PFSK-1 (cell line): ENCODE data around the gene MBD3L5.

Source experiments
- FOXP2 ChIP-seq: optimal IDR thresholded peaks from 2 replicates; pipeline ENCODE3; 2011; ENCODE audit warnings: borderline replicate concordance, control low read depth, inconsistent platforms; ENCODE audit not compliant: insufficient read depth; ENCODE audit errors: extremely low read length, extremely low read depth
- POLR2AphosphoS5 ChIP-seq: IDR thresholded peaks from 2 replicates; pipeline ENCODE4 v1.6.1; 2012; ENCODE audit warnings: low read depth, mild to moderate bottlenecking, control low read depth, low read length, moderate library complexity
- REST ChIP-seq, 2 experiments: IDR thresholded peaks; 2 replicates each; pipeline versions ENCODE4 v1.6.1 to v1.8.0; 2011 to 2012; ENCODE audit warnings: low read depth in 2 of 2, low read length in 2 of 2, control low read depth in 1 of 2, inconsistent platforms in 1 of 2, mild to moderate bottlenecking in 1 of 2, moderate library complexity in 1 of 2; ENCODE audit not compliant: insufficient read depth in 1 of 2
- SIN3A ChIP-seq: IDR thresholded peaks from 2 replicates; pipeline ENCODE4 v1.6.1; 2012; ENCODE audit warnings: mild to moderate bottlenecking, low read length, moderate library complexity, borderline replicate concordance; ENCODE audit not compliant: insufficient read depth
- TAF1 ChIP-seq: IDR thresholded peaks from 2 replicates; pipeline ENCODE4 v1.6.1; 2012; ENCODE audit warnings: low read length, control low read depth, borderline replicate concordance; ENCODE audit not compliant: insufficient read depth

MBD3L5 gene

GRCh38 chr19:6996810-6997209, 33.6 kb upstream of the MBD3L5 start:
- TF ChIP-seq FOXP2 = no peak
- no peak for TF ChIP-seq REST (IDR thresholded peaks at IDR 0.05; ENCODE audit: insufficient read depth in 1 of 2, low read depth in 2 of 2, low read length in 2 of 2)

- TF ChIP-seq SIN3A (no peak), TAF1 (no peak), POLR2AphosphoS5 (no peak), FOXP2 (no peak), REST (IDR thresholded peaks at IDR 0.05; ENCODE audit: insufficient read depth in 1 of 2, low read depth in 2 of 2, low read length in 2 of 2) (no peak)
Observed at GRCh38 chr19:6997679-6998445, 32.5 kb upstream of the MBD3L5 start.

GRCh38 chr19:6999933-7000332, 30.4 kb upstream of the MBD3L5 start:
- TF ChIP-seq REST (IDR thresholded peaks at IDR 0.05; ENCODE audit: insufficient read depth in 1 of 2, low read depth in 2 of 2, low read length in 2 of 2) (no peak), POLR2AphosphoS5 (no peak)

GRCh38 chr19:7000333-7000732, 30.0 kb upstream of the MBD3L5 start:
- TF ChIP-seq TAF1 = no peak
- no peak for TF ChIP-seq SIN3A
- no peak for TF ChIP-seq POLR2AphosphoS5
- TF ChIP-seq REST (IDR thresholded peaks at IDR 0.05; ENCODE audit: insufficient read depth in 1 of 2, low read depth in 2 of 2, low read length in 2 of 2) = no peak
- TF ChIP-seq FOXP2 = no peak

GRCh38 chr19:7000816-7001215, 29.6 kb upstream of the MBD3L5 start:
- TF ChIP-seq TAF1 = no peak
- TF ChIP-seq FOXP2 = no peak
- TF ChIP-seq POLR2AphosphoS5 = no peak
- TF ChIP-seq REST (IDR thresholded peaks at IDR 0.05; ENCODE audit: insufficient read depth in 1 of 2, low read depth in 2 of 2, low read length in 2 of 2) = no peak
- no peak for TF ChIP-seq SIN3A
